ENCODE measurements around the gene GRID1. TPM values are rescaled to one million over a fixed set of nuclear protein-coding genes. Genes with fewer than 3 reads are reported as not detected.
"Not testable (repeated sequence)": the region's sequence is repeated elsewhere in the genome, so short reads cannot be mapped to it uniquely, and the experiment has no call there.

Gene GRID1
- total RNA-seq, 1 donor from 2014 or later = 0.68 TPM

DNA sequence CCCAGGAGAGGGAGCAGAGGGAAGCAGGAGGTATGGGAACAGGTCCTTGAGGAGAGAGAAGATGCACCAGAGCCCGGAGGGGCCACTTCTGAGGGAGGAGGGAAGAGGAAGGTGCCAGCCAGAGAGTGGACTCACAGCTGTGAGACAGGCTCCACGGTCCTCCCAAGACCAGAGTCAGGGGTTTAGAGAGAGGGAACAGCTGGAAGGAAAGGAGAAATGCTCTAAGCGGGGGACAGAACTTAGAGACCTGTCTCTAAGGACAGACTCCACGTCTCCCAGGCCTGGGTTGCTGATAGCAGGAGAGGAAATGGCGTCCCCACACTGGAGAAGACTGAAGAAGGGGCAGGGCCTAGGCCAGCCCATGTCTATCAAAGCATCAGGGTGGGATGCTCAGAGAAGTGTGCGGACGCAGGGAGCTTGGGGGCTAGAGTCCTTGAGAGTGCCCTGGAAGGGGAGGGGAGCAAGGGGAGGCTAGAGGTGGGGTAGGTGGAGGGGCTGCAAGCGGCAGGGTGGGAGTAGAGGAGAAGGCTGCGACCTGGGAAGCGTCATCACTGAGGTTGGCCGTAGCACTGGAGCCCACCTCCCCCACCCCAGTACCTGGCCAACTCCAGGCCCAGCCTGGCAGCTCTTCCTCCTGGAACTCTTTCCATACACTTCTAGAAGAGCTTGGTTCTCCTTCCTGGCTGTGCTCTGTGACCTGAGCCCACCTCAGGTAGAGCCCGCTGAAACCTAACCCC lies 25.6 kb upstream of the GRID1 start:
- ATAC-seq = no peak

DNA sequence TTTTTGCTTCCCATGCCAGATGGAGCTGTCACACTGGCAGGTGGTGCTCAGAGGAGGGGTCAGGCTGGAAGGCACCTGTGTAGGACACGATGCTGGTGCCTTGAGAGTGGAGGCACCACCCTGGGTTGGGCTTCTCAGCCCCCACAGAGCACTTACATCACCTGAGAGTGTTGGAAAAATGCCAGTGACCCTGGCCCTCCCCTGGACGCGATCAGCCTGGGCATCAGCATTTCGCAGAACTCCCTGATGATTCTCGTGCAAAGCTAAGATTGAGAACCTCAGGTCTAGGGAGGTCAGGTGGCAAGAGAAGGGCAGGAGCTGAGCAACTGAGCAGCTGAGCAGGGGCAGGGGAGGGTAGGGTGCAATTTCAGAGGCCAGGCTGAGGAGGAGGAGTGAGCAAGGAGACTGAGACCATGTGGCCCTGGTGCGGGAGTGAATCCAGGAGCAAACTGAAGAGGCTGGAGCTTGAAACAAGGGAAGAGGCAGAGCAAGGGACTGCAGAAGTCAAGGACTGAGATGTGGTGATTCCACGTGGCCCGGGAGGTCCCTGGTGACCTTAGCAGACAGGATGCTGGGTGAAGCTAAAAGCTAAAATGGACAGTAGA lies 24.7 kb upstream of the GRID1 start:
- no peak for ATAC-seq

DNA sequence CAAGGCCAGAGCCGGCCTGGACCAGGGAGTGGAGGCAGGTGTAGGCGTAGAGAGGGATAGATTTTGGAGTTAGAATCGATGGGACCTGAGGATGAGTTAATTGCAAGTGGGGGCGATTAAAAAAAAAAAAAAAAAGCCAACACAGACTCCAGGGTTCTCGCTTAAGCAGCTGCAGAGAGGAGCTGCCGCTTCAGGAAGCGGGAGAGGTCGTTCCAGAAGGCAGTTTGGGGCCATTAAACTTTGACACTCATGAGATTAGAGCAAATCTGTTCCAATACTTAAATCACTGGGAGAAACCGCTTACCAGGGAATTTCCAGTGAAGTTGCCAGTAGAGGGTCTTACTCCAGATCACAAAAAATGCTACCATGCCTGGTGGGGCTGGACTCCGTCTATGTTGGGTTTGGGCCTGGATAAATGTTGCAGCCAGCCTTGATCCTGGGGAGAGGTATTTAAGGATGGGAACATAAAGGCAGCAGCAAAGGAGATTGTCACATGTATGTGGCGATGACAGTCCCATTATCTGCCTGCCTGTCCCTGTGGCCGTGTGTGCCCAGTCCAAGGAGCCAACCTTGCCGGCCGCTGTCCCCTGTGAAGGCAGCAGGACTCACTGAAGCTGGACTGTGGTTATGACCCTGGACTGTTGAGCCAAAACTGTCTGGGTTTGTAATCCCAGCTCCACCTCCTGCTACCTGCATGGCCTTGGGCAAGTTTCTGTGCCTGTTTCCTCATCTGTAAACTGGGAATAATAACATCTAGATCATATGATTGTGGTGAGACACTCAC lies 23.9 kb upstream of the GRID1 start:
- no peak for ATAC-seq

DNA sequence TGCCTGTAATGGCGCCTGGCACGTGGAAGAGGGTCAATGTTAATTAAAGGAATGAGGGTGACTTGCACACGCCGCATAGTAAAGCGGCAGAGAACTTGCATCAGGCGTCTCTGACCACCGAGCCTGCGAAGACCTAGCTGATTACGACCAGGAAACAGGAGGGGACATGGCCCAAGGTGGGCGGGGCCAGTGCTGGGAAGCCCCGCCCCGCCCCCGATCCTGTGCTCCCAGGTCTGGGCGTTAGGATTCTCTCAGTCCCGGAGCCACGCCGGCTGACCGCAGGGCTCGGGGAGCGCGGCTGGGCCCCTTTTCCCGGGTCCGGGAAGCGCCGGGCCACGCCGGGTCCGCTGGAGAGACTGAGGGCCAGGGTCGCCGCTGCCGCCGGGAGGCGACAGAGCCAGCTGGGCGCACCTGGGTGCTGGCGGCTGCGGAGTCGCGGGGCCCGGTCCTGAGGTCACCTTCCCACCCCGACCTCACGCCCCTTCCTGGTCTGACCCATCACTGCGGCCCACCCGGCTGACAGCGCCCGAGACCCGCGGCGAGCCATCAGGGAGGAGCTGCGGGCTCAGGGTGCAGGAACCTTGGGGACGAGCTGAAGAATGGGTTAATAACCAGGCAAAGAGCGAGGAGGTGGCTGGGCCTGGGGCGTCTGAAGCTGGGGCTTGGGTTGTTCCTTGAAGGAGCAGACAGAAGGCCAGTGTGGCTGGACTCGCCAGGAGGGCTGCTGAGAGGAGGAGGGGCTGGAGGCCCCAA lies 23.0 kb upstream of the GRID1 start:
- peak; percentile 34 for ATAC-seq

DNA sequence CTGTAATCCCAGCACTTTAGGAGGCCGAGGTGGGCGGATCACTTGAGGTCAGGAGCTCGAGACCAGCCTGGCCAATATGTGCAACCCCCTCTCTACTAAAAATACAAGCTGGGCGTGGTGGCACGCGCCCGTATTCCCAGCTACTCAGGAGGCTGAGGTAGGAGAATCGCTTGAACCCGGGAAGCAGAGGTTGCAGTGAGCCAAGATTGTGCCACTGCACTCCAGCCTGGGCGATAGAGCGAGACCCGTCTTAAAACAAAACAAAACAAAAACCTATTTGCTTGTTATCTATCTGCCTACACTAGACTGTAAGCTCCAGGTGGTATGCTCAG lies 22.5 kb upstream of the GRID1 start:
- not testable (repeated sequence) for ATAC-seq

DNA sequence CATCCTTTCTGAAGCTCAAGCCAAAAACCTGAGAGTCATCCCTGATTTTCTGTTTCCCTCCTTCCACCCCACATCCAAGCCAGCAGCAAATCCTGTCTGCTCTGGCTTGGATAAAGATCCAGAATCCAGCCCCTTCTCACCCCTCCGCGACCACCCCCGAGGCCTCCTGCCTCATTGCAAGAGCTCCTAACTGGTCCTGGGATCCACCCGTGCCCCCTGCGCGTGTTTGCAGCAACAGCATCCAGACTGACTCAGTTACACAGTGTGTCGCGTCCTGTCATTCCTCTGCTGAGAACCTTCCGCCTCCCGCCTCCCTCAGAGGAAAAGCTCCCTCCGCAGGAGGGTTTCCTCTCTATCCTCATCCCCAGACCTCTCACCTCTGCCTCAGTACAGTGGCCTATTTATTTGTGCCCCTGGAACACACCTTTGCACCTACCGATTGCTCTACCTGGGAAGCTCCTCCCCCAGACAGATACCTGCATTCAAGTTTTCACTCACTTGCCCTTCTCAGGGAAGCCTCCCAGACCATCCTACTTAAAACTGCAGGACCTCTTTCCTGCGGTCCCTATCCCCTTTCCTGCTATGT lies 21.6 kb upstream of the GRID1 start:
- no peak for ATAC-seq

DNA sequence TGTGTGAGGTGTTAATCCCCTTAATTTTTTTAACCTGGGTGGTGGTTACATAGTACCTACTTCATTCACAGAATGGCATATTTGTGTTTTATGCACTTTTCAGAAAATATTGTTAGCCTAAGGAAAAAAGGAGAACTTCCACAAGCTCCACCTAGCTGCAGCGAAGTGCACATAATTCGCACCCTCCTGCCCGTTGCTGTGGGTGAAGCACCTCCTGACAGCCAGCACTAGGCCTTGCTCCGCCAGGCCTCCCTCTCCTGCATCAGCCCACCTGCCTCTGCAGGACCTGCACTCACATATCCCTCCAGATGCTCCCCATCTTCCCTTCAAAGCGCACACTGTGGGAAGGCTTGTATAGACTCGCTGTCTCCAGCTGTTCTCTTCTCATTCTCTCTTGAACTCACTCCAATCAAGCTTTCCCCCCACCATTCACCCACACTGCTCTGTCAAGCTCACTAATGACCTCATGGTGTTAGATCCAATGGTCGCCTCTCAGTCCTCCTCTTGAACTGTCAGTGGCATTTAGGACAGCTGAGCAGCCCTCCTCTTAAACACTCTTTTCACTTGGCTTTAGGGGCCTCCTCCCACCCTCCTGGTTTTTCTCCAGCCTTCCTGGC lies 20.7 kb upstream of the GRID1 start:
- no peak for ATAC-seq

DNA sequence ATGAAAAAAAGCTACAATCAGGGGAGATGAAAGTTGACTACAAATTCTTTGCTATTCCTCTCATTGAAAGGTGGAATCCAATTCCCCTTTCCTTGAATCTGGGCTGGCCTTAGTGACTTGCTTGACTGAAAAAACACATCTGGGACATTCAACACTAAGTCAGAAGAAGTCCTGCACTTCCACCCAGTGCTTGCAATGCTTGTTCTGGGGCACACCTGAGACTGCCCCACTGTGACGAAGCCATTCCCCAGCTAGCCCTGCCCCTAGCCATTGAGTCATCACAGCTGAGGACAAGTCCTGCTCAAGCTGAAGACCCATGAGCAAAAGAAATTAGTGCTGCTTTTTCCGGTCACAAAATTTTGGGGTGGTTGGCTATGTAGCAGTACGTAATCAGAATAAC lies 19.2 kb upstream of the GRID1 start:
- peak; percentile 73 for ATAC-seq

DNA sequence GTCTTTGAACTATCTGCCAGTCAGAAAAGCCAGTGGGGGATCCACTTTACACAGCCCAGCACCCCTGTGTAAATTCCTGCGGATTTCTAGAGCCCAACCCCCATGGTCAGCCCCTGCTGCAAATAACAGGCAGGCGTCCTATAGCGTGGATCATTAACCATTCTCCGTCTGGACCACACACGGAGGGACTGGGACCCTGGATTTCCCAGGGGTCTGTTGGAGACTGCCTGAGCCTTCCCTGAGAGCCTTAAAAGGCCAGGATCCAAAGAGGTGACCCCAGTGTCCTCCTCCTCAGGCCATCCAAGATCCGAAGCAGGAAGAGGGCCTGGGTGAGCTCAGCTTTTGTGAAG lies 11.2 kb upstream of the GRID1 start:
- no peak for ATAC-seq

DNA sequence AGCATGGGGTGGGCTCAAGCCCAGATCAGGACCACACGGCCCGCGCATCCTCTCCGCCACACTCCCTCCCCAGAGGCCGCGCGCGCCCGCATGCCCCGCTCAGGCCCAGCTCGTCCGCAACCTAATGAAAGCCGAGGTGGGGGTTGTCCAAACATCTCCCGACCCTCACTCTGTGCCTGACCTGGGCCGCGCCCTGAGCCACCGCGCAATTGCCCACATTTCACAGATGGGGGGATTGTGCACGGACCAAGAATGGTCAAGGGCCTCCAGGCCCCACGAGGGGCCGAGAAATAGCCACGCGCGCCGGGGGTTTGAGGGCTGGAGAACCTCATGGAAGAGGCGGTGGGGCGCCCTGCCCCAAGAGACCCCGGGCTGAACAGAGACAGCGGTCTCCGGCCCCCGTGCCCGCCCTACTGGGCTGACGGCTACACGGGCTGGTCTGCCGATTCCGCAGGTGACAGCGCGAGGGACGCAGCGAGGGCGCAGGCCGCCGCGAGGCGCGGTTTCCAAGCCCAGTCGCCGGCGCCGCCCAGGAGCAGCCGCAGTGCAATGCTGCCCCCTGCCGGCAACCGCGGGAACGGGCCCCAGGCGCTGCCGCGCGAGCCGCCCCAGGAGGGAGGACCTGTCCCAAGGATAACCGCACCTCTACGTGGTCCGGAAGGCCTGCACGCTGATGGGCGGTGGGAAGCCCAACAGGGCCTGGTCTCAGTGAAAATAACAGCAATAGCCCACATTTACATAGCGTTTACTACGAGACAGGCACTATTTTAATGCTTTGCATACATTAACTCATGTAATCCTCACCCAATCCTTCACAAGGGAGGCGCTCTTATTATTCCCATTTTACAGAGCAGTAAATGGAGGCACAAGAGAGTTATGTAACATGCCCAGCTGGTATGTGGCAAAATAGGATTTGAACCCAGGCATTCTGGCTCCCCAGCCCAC lies 10.5 kb upstream of the GRID1 start:
- ATAC-seq = peak; percentile 95

DNA sequence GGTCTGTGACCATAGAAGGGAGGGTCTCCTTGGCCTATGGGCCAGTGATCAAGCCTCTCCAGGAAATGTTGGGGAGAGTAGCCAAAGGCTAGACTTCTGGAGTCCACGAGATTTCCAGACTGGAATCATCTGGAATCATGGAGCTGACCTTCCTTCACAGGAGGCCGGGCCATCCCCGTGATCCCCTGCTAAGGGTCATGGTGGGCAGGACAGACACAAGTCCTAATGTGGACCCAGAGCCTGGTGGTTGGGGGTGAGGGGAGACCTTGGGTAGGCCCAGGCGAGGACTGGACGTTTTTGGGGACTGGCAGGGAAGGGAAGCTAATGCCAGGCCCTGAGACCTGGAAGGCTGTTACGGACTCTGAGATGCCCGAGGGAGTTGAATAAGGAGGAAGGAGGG lies 9.8 kb upstream of the GRID1 start:
- no peak for ATAC-seq

DNA sequence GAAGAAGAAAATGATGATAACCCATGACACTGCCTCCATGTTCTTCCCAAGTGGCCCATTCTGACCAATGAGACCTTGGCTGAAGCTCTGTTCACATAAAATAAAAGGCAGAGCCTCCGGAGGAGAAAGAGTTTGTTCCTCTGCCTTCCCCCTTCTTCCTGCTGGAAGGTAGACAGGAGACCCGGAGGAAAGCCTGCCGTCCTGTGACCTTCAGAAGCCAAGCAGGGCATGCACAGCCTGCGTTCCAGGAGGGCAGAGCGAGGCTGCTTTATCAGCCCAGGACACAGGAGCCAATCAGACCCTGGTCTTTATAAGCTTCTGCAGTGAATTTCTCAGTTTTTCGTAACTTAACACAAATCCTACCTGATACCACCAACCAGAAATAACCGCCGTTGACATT lies 8.6 kb upstream of the GRID1 start:
- no peak for ATAC-seq

DNA sequence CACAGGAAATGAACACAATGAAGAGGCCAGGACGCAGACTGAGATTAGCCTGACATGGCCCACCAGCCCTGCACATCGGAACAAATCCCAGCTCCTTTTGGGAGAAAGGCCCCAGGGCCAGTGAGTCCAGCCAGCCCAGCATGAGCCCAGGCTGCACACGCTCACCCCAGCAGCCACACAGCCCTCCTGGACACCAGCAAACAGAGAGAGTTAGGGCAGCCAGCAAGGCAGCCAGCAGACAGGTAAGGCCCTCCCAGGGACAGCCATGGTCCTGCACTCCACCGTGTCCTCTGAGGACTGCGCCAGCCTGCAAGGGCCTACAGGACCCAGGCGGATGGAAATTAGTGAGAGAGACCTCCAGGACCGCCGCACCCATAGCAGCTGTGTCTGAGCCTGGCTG lies 8.1 kb upstream of the GRID1 start:
- no peak for ATAC-seq

DNA sequence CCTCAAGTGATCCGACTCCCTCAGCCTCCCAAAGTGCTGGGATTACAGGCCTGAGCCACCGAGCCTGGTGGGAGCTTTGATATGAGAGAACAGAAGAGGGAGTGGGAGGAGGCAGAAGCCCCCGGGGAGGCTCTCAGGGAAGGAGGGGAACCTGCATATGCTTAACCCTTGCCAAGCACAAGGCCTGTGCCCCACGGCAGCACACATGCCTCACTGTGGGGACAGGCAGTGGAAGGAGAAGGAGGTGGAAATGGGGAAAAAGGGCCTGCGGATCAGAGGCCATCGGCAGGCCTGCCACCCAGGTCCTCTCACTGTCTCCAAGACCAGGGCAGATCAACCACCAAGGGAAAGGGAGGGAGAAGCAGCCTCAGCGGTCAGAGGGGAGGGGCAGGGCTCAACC lies 7.2 kb upstream of the GRID1 start:
- no peak for ATAC-seq

DNA sequence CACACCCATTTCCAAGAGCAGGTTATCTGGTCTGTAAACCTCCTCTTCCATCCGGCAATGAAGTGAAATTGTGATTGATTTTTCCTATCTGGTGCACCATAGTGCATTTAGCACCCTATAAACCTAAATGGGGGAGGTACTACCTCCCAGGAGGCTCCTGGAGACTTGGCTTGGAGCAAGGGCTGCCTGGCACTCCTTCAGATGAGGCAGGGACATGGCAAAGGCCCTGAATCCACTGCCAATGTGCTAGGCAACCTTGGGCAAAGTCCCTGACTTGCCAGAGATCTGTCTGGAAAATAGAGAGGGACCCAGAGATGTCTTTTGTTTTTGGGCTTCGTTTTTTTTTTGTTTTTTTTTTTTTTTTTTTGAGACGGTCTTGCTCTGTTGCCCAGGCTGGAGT lies 6.7 kb upstream of the GRID1 start:
- no peak for ATAC-seq

DNA sequence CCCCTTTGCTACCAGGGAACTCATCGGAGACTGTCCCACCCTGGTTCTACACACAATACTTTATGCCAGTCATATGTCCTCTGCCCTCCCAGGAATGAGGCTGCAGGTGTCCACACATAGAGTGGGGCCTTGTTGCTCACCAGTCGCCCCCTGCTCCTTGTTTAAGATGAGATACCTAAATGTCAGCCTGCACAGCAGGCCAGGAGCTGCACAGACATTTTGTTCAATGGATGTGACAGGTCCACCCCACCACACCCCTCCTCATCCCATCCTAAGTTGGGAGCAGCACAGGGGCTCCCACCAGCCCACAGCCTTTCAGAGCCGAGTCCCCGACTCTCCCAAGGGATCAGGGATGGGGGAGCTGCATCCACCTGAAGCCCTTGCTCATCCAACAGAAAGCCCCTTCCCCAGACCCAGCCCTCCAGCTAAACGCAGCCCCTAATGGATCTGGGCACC lies 6.2 kb upstream of the GRID1 start:
- no peak for ATAC-seq

DNA sequence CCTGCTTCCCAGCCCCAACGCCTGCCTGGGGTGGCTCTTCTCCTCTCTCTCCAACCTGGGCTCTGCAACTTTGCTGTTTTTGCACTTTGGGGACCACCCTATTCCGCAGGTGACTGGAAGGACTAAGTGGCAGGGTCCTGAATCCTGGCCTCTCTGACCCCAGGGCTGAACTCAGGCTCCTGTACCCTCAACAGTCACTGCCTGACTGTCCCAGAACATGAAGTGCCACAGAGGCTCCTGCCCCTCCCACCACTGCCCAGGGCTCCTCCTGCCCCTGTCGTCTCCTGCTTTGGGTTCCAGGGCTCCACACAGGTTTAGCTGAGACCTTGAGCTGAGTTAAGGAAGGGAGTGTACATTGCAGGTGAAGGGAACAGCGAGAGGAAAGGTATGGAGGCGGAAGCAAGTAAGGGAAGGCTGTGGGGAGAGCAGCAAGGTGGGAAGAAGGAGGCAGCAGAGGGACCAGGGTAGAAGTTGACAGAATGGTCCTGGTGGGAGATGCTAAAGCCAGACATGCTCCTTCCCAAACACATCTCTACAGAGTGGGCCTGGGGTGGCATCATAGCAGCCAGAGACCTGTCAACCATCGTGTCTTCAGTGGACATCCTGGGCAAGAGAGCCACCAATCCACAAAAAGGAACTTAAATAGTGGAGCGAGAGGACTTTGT lies 5.7 kb upstream of the GRID1 start:
- no peak for ATAC-seq

DNA sequence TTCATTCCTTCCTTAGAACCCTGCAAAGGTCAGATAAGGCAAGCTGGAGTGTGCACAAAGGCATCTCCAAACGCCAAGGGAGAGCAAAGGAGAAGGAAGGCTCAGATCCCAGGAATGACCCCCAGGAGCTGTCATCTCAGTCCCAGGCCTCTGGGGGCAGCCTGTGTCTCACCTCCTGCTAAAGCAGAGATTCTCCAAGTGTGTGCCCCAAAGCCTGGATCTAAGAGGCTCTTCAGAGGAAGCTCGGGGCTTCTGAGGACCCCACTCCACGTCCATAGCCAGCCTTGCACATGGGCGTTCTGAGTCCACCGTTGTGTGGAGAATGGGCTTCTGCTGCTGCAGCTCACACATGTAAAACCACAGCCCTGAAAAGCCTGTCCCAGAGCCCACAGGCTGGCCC lies 5.1 kb upstream of the GRID1 start:
- ATAC-seq = no peak

DNA sequence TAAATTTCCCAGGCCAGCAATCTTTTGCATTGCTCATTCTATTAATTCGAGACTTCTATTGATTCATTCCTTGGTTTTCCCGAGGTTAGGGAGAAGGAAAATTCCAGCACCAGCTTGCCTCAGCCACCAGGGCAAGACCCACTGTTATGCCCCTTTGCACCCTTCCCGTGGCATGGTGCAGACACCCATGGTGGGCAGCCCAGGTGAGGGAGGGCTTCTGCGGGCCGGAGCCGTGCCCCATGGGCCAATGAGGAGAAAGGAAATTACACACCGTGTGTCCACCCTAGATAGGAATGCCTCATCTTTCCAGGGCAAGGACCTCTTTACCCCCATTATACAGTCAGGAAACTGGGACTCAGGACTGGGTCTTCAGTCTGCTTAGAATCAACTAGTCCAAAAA lies 4.5 kb upstream of the GRID1 start:
- ATAC-seq = no peak

DNA sequence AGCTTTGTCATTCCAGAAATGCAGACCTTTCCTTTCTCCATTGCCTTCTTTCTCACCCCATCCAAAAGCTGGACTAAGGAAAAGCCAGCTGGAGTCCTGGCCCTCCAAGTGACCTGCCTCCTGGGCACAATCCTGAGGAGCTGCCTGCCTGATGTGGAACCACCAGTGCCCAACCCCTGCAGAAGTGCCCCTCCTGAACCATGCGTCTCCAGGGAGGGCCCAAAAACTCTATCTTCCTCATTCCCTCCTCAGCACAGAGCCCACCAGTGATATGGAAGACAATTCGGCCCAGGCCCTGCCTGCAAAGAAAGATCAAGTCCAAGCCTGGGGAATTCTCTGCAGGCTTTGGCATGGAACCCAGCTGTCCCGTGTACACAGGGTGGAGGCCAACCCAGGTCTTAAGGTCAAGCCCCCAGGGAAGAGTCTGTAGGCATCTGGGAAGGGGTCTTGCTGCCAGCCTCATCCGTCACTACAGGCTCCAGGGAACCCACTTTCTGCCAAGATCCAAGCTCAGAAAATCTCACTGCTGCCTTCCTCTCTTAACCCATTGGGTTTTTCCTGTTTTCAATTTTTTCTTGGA lies 3.5 kb upstream of the GRID1 start:
- no peak for ATAC-seq
